Activated T-cell treated with anti-CD3 and anti-CD28 coated beads, Interleukin-2, amount 50 U/mL, for 72 hours (primary cell): Measurements from ENCODE around the gene PLN. TPM values are rescaled to one million over a fixed set of nuclear protein-coding genes. Genes with fewer than 3 reads are reported as not detected.

ENCODE experiments used
- ATAC-seq, 2 donors: fragments of 150-1000 bp; cut with Tn5 transposase; replicated peaks in 1 of 2; 2 replicates each; pipeline ENCODE4 v1.10.0; 2021; ENCODE audit warnings: moderate library complexity in 2 of 2, mild to moderate bottlenecking in 1 of 2
- DNase-seq, 2 donors: peaks; one replicate each; pipeline ENCODE4 v3.0.0; 2021 to 2022; ENCODE audit warnings: mixed read lengths in 1 of 2
- H3K27ac Mint-ChIP-seq: one replicate; pipeline ENCODE4 v1.8.0; 2022; ENCODE audit warnings: mild to moderate bottlenecking, moderate library complexity, mixed read lengths
- H3K27me3 Mint-ChIP-seq: one replicate; pipeline ENCODE4 v1.8.0; 2022; ENCODE audit warnings: low read depth, mixed read lengths
- H3K36me3 Mint-ChIP-seq, 2 donors: one replicate each; pipeline ENCODE4 v1.8.0; 2022; ENCODE audit warnings: mixed read lengths in 2 of 2, mild to moderate bottlenecking in 1 of 2; ENCODE audit not compliant: insufficient read depth in 2 of 2
- H3K4me1 Mint-ChIP-seq: one replicate; pipeline ENCODE4 v1.8.0; 2022; ENCODE audit warnings: low read depth, mixed read lengths
- H3K4me3 Mint-ChIP-seq, 2 donors: one replicate each; pipeline ENCODE4 v1.8.0; 2022; ENCODE audit warnings: mild to moderate bottlenecking in 2 of 2, mixed read lengths in 2 of 2, moderate library complexity in 2 of 2
- H3K9me3 Mint-ChIP-seq, 2 donors: one replicate each; pipeline ENCODE4 v1.8.0; 2022; ENCODE audit warnings: mixed read lengths in 2 of 2
- total RNA-seq, 2 donors: library from RNA; stranded (reverse); gene quantifications; one replicate each; pipeline ENCODE4 v1.2.3, GENCODE V29; 2022

Gene PLN
- total RNA-seq, 2 donors from 2014 or later = not detected

GRCh38 chr6:118569498-118569897 is 21.4 kb downstream of the PLN start:
- H3K9me3 Mint-ChIP-seq = peaks cover 6 to 7% of the 10 kb centered on the region in 2 donors
- ATAC-seq (no peak), DNase-seq (no peak)
- H3K27me3 Mint-ChIP-seq = no peaks in the 10 kb centered on the region
- peaks cover 8 to 17% of the 10 kb centered on the region in 2 donors for H3K36me3 Mint-ChIP-seq
- H3K4me1 Mint-ChIP-seq = peaks cover 23% of the 10 kb centered on the region
- H3K27ac Mint-ChIP-seq = no peak overlapping the region
- no peak overlapping the region for H3K4me3 Mint-ChIP-seq

DNA sequence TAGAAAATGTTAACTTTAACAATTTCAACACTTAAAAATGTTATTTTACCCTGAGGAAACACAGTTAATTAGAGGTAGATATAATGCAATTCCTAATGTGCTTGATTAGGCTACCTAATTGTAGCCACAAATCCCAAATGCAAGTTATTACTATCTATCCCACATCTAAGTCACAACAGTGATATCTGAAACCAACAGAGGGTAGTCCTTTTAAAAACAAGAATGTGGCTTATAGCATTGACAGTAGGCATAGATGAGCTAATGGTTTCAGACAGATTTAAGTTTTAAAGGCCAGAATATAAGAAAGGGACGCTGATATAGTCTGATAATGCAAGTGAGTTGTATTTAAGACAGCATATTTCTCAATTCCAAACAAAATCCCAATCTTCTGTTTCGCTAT is 23.0 kb downstream of the PLN start:
- DNase-seq (no peak), ATAC-seq (no peak)
- H3K4me1 Mint-ChIP-seq = peaks cover 11% of the 10 kb centered on the region
- H3K9me3 Mint-ChIP-seq = peaks cover 11 to 18% of the 10 kb centered on the region in 2 donors
- H3K36me3 Mint-ChIP-seq = peaks cover 21 to 29% of the 10 kb centered on the region in 2 donors
- H3K4me3 Mint-ChIP-seq = no peak overlapping the region
- no peak overlapping the region for H3K27ac Mint-ChIP-seq
- no peaks in the 10 kb centered on the region for H3K27me3 Mint-ChIP-seq

DNA sequence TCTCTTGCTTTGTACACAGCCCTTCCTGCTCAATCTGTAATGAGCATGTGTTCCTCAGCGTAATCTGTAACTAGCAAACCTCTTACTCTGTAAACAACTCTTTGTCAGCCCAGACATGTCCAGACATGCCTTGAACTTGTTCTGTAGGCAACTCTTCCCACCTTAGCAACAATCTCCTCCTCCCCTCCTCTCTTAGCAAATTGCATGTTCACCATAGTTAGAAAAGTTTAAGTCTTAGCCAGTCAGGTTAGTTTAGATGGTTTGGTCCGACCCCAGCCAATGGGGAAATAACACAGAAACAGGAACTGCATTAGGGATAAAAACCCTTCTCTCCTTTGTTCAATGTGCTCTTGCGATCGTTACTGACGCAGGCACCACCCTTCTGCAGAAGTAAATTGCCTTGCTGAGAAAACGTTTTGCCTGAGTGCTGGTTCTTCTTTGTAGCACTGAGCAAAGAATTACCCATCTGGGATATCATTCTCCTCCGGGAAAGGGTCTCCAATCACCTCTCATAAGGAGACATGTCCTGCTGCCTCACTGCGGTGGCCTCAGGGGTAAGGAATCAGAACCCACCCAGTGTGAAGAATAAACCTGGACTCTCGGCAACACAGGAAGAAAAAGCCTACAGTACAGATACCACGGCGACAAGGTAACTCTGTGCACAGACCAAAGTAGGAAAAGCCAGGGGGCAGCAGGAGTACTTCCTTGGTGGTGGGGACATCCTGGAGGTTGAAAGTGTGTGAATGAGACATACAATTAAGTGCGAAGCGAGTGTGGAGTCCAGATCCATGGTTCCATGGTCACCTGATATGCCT is 26.2 kb downstream of the PLN start:
- H3K9me3 Mint-ChIP-seq = peaks cover 17 to 29% of the 10 kb centered on the region in 2 donors
- H3K4me3 Mint-ChIP-seq = no peak overlapping the region
- DNase-seq = peak in 1 of 2 donors; percentile 9
- H3K27ac Mint-ChIP-seq = peak overlapping the region; percentile 72
- peaks cover 40 to 57% of the 10 kb centered on the region in 2 donors for H3K36me3 Mint-ChIP-seq
- H3K4me1 Mint-ChIP-seq = peaks cover 10% of the 10 kb centered on the region
- ATAC-seq = peak in 1 of 2 donors; percentile 39
- no peaks in the 10 kb centered on the region for H3K27me3 Mint-ChIP-seq

DNA sequence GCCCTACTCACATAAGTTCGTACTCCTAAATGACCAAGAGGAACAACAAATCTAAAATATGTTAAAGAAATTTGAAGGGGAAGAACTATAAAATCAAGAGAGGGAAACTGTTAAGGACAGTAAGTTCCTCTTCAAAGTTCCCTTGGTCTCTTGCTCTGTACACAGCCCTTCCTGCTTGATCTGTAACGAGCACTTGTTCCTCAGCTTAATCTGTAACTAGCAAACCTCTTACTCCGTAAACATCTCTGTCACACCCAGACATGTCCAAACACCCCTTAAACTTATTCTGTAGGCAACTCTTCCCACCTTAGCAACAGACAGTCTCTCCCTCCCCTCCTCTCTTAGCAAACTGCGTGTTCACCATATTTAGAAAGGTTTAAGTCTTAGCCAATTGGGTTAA is 29.9 kb downstream of the PLN start:
- no peak for DNase-seq
- Mint-ChIP-seq H3K9me3 (peaks cover 22 to 37% of the 10 kb centered on the region in 2 donors), H3K27ac (no peak overlapping the region), H3K4me1 (no peaks in the 10 kb centered on the region), H3K36me3 (peaks cover 48 to 80% of the 10 kb centered on the region in 2 donors), H3K27me3 (no peaks in the 10 kb centered on the region), H3K4me3 (no peak overlapping the region)
- ATAC-seq = no peak

- Mint-ChIP-seq H3K27ac (no peak overlapping the region), H3K9me3 (peaks cover 22 to 37% of the 10 kb centered on the region in 2 donors), H3K27me3 (no peaks in the 10 kb centered on the region), H3K4me1 (no peaks in the 10 kb centered on the region), H3K36me3 (peaks cover 47 to 76% of the 10 kb centered on the region in 2 donors), H3K4me3 (no peak overlapping the region)
- DNase-seq (no peak), ATAC-seq (no peak)
Observed at GRCh38 chr6:118578617-118579016, 30.5 kb downstream of the PLN start.

GRCh38 chr6:118579786-118580185 is 31.7 kb downstream of the PLN start:
- H3K4me1 Mint-ChIP-seq = no peaks in the 10 kb centered on the region
- H3K27ac Mint-ChIP-seq = peak overlapping the region; percentile 73
- DNase-seq = no peak
- H3K36me3 Mint-ChIP-seq = peaks cover 37 to 66% of the 10 kb centered on the region in 2 donors
- no peaks in the 10 kb centered on the region for H3K27me3 Mint-ChIP-seq
- peaks cover 13 to 27% of the 10 kb centered on the region in 2 donors for H3K9me3 Mint-ChIP-seq
- H3K4me3 Mint-ChIP-seq = no peak overlapping the region
- ATAC-seq = no peak

DNA sequence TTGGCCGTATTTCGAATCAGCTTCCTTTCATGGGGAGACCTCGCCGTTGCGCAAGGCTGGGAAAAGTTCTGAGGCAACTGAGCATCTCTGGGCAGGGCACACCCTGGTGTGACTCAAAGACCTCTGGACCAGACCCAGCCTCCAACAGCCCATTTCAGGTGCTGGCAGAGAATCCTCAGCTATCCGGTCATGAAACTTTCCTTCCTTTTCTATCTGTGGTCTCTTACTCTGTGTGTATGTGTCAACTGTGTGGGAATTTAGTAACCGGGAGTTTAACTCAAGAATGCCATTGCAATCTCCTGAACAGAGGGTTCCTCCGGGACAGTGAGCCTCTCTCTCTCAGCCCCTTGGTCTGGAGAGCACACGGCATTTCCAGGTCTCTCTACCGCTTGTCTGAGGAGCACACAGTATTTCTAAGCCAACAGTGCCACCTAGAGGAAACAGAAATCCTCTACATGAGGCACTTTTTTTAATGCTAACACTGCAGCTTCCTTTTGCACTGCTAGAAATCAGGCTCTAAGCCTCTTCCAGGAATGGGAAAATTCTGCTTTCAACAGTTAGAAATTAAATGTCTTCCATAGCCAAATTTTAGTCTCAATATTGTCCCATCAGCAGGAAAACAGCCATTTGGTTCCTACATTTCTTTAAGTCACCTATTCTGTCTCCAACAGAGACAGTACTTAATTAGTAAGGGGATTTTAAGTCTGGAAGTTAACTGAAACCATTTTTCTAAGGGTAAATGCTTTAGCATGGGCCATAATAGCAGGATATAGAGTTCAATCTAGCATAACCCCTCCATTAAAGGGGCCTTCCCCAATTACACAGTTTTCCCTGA is 32.7 kb downstream of the PLN start:
- Mint-ChIP-seq H3K9me3 (peaks cover 11 to 22% of the 10 kb centered on the region in 2 donors), H3K36me3 (peaks cover 31 to 56% of the 10 kb centered on the region in 2 donors), H3K4me3 (no peak overlapping the region), H3K4me1 (no peaks in the 10 kb centered on the region), H3K27me3 (no peaks in the 10 kb centered on the region), H3K27ac (peak overlapping the region; percentile 3)
- peak in 1 of 2 donors; percentile 21 for DNase-seq
- ATAC-seq = peak; percentile 50 to 55

DNA sequence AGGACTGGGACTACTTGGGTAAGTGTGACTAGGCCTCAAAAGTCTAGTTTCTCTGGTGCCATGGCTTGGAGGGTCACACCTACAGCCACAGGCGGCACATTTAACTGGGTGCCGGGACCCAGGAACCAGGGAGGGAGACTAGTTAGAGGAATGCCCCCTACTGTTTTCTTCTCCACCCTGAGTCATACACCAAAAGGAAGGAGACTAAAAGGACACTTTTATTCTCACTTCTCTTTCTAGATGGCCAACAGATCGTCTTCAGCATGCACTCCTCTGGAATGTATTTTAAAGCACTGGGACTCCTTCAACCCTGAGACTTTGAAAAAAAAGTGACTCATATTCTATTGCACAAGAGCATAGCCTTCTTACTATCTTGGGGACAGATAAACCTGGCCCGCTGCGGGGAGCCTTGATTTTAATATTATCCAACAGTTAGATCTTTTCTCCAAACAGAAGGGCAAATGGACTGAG is 33.4 kb downstream of the PLN start:
- no peak for ATAC-seq
- no peak overlapping the region for H3K4me3 Mint-ChIP-seq
- no peaks in the 10 kb centered on the region for H3K27me3 Mint-ChIP-seq
- H3K4me1 Mint-ChIP-seq = peaks cover 6% of the 10 kb centered on the region
- no peak overlapping the region for H3K27ac Mint-ChIP-seq
- H3K9me3 Mint-ChIP-seq = peaks cover 9 to 15% of the 10 kb centered on the region in 2 donors
- peaks cover 23 to 51% of the 10 kb centered on the region in 2 donors for H3K36me3 Mint-ChIP-seq
- DNase-seq = no peak

- Mint-ChIP-seq H3K36me3 (peaks cover 8 to 22% of the 10 kb centered on the region in 2 donors), H3K27me3 (no peaks in the 10 kb centered on the region), H3K27ac (peak overlapping the region; percentile 15), H3K4me3 (no peak overlapping the region), H3K4me1 (peaks cover 10% of the 10 kb centered on the region), H3K9me3 (peaks cover 4 to 8% of the 10 kb centered on the region in 2 donors)
- DNase-seq (no peak), ATAC-seq (no peak)
Observed at GRCh38 chr6:118584911-118585310, 36.8 kb downstream of the PLN start.

- no peak for ATAC-seq
- H3K4me3 Mint-ChIP-seq = no peak overlapping the region
- no peak for DNase-seq
- no peaks in the 10 kb centered on the region for H3K27me3 Mint-ChIP-seq
- no peaks in the 10 kb centered on the region for H3K9me3 Mint-ChIP-seq
- peak overlapping the region; percentile 31 for H3K27ac Mint-ChIP-seq
- H3K36me3 Mint-ChIP-seq = peaks cover 1 to 10% of the 10 kb centered on the region in 2 donors
- peaks cover 10% of the 10 kb centered on the region for H3K4me1 Mint-ChIP-seq
Observed at GRCh38 chr6:118586746-118587485, 38.8 kb downstream of the PLN start.

DNA sequence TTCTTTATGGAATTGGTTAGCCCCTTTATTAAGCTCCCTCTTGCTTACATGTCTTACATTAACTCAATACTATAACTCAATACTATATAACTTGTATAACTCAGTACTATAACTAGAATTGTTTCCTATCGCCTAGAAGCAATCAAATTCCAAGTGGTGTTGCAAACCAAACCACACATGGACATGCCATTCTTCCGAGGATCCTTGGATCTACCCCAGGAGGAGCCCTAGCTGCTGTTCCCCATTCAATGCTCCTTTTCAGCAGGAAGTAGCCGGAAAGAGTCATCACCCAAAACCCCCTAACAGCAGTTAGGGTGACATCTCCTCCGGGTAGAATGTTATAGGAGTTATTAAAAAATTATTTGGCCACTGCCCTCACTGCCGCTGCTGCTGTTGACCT is 40.5 kb downstream of the PLN start:
- no peaks in the 10 kb centered on the region for H3K27me3 Mint-ChIP-seq
- peaks cover 1 to 11% of the 10 kb centered on the region in 2 donors for H3K36me3 Mint-ChIP-seq
- DNase-seq (no peak), ATAC-seq (no peak)
- H3K4me3 Mint-ChIP-seq = no peak overlapping the region
- peaks cover 11% of the 10 kb centered on the region for H3K4me1 Mint-ChIP-seq
- H3K9me3 Mint-ChIP-seq = no peaks in the 10 kb centered on the region
- H3K27ac Mint-ChIP-seq = no peak overlapping the region

- peaks cover 1 to 16% of the 10 kb centered on the region in 2 donors for H3K36me3 Mint-ChIP-seq
- no peak for ATAC-seq
Observed at GRCh38 chr6:118589186-118589585, 41.1 kb downstream of the PLN start.

More at GRCh38 chr6:118589186-118589585, 41.1 kb downstream of the PLN start:
- Mint-ChIP-seq H3K9me3 (no peaks in the 10 kb centered on the region), H3K4me1 (peaks cover 16% of the 10 kb centered on the region), H3K27ac (no peak overlapping the region), H3K27me3 (no peaks in the 10 kb centered on the region), H3K4me3 (no peak overlapping the region)
- no peak for DNase-seq
